Panc1 (cell line): Measurements from ENCODE around the gene PKN3.

ENCODE experiments used
- POLR2AphosphoS5 ChIP-seq: IDR thresholded peaks from 2 replicates; pipeline ENCODE4 v1.6.1; 2012; ENCODE audit warnings: mild to moderate bottlenecking, low read depth, low read length, moderate library complexity
- SIN3A ChIP-seq: IDR thresholded peaks from 2 replicates; pipeline ENCODE4 v1.6.1; 2012; ENCODE audit warnings: low read depth, mild to moderate bottlenecking, low read length, moderate library complexity, borderline replicate concordance; ENCODE audit not compliant: insufficient read depth
- TF ChIP-seq, protein P1 (sequence below): fragments of 450-650 bp; IDR thresholded peaks from 2 replicates; pipeline ENCODE4 v1.5.1; 2017; ENCODE audit warnings: mild to moderate bottlenecking
- TF ChIP-seq, protein P2 (sequence below), 2 experiments: IDR thresholded peaks; 2 replicates each; pipeline ENCODE4 v1.6.1; 2011 to 2012; ENCODE audit warnings: low read depth in 2 of 2, control low read depth in 1 of 2, low read length in 1 of 2, mild to moderate bottlenecking in 1 of 2, moderate library complexity in 1 of 2; ENCODE audit not compliant: insufficient read depth in 1 of 2

DNA sequence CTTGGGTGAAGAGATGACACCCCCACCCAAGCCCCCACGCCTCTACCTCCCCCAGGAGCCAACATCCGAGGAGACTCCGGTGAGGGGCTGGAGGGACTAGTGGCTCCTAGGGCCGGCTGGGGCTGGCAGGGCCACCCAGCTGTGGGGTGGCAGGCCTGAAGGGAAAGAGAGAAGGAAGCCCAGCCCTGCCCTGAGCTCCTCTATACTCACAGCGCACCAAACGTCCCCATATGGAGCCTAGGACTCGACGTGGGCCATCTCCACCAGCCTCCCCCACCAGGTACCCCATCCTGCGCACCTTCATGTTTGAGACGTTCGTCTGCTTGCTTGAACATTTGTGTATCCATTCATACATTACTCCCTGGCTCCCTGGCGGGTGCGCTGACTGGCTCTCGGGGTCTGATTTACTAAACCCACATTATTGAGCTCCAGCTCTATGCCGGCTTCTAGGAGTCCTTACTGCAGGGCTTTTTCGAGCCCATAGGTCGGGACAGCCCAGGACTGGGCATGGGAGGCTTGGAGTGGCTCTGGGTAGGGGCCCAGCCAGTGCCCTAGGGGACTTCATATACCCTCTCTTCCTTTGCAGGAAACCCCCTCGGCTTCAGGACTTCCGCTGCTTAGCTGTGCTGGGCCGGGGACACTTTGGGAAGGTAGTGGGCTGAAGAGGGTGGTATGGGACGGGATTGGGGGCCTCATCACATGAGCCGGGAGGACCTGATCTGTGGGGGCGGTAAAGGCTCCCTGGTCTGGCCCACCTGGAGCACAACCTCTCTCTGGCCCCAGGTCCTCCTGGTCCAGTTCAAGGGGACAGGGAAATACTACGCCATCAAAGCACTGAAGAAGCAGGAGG is 12.5 kb downstream of the PKN3 start:
- TF ChIP-seq, protein P1, sequence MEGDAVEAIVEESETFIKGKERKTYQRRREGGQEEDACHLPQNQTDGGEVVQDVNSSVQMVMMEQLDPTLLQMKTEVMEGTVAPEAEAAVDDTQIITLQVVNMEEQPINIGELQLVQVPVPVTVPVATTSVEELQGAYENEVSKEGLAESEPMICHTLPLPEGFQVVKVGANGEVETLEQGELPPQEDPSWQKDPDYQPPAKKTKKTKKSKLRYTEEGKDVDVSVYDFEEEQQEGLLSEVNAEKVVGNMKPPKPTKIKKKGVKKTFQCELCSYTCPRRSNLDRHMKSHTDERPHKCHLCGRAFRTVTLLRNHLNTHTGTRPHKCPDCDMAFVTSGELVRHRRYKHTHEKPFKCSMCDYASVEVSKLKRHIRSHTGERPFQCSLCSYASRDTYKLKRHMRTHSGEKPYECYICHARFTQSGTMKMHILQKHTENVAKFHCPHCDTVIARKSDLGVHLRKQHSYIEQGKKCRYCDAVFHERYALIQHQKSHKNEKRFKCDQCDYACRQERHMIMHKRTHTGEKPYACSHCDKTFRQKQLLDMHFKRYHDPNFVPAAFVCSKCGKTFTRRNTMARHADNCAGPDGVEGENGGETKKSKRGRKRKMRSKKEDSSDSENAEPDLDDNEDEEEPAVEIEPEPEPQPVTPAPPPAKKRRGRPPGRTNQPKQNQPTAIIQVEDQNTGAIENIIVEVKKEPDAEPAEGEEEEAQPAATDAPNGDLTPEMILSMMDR = no peak
- no peak for TF ChIP-seq POLR2AphosphoS5
- no peak for TF ChIP-seq SIN3A
- TF ChIP-seq, protein P2, sequence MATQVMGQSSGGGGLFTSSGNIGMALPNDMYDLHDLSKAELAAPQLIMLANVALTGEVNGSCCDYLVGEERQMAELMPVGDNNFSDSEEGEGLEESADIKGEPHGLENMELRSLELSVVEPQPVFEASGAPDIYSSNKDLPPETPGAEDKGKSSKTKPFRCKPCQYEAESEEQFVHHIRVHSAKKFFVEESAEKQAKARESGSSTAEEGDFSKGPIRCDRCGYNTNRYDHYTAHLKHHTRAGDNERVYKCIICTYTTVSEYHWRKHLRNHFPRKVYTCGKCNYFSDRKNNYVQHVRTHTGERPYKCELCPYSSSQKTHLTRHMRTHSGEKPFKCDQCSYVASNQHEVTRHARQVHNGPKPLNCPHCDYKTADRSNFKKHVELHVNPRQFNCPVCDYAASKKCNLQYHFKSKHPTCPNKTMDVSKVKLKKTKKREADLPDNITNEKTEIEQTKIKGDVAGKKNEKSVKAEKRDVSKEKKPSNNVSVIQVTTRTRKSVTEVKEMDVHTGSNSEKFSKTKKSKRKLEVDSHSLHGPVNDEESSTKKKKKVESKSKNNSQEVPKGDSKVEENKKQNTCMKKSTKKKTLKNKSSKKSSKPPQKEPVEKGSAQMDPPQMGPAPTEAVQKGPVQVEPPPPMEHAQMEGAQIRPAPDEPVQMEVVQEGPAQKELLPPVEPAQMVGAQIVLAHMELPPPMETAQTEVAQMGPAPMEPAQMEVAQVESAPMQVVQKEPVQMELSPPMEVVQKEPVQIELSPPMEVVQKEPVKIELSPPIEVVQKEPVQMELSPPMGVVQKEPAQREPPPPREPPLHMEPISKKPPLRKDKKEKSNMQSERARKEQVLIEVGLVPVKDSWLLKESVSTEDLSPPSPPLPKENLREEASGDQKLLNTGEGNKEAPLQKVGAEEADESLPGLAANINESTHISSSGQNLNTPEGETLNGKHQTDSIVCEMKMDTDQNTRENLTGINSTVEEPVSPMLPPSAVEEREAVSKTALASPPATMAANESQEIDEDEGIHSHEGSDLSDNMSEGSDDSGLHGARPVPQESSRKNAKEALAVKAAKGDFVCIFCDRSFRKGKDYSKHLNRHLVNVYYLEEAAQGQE (IDR thresholded peaks at IDR 0.05; ENCODE audit: insufficient read depth in 1 of 2, low read depth in 2 of 2, low read length in 1 of 2) = no peak
